Anterior cingulate cortex (tissue), 58 donors: Measurements from ENCODE around the gene STAB2.
"Not testable (repeated sequence)": the region's sequence is repeated elsewhere in the genome, so short reads cannot be mapped to it uniquely, and the experiment has no call there.

ENCODE experiments used
- DNase-seq, 58 donors: peaks; one replicate each; lab custom pipeline; 2025; lab: John Stamatoyannopoulos, UW

STAB2 gene

DNA sequence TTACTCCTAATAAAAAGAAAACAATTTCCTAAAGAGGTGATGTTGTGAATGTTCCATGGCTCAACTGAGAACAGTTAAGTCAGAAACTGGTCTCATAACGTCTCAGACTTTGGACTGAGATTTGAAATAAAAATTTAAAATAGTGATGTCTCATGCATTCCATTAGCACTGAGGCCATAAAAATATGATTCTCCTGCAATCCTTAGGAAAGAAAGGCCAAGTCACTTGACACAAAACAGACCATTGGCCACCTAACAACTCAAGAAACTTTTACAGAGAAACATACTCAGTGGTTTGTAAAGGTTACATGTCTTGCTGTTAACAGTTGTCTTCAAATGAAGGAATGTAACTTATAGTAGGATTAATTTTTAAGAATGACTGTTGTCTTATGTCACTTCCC, 58.1 kb downstream of the STAB2 start:
- DNase-seq: no peak

DNA sequence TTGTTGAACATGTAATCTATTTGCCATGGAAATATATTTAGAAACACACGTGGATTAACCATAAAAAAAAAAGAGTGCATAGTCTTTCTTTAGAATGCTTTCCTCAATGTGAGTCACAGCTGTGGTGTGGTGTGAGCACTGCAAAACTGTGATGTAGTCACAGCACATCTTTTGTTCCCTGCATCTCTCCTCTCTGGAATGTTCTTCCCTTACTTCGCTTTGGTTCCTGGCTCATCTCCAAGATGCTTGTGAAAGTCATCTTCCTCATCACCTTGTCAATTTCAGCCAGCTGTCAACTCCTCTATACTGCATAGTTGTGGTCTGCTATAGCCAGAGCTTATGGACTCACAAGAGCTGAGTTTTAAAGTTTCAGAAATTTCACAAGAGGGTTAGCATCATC, 60.2 kb downstream of the STAB2 start:
- DNase-seq: peak in 1 of 58 donors; percentile 4

- no peak for DNase-seq
These were observed 65.7 kb downstream of the STAB2 start for GRCh38 chr12:103652808-103653207.

DNA sequence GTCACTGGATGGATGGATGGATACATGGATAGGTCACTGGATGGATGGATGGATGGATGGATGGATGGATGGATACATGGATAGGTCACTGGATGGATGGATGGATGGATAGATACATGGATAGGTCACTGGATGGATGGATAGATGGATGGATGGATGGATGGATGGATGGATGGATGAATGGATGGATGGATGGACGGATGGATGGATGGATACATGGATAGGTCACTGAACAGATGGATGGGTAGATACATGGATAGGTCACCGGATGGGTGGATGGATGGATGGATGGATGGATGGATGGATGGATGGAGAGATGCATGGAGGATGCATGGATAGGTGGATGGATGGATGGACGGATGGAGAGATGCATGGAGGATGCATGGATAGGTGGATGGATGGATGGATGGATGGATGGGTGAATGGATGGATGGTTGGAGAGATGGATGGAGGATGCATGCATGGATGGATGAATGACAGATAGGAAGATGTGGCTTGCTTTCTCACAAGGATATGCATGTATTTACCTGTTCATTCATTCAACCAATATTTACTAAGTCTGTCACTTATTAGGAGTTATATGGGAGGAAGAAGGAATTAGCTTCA, 66.6 kb downstream of the STAB2 start:
- DNase-seq: not testable (repeated sequence)

GRCh38 chr12:103654816-103655215, 67.7 kb downstream of the STAB2 start:
- DNase-seq: no peak

DNA sequence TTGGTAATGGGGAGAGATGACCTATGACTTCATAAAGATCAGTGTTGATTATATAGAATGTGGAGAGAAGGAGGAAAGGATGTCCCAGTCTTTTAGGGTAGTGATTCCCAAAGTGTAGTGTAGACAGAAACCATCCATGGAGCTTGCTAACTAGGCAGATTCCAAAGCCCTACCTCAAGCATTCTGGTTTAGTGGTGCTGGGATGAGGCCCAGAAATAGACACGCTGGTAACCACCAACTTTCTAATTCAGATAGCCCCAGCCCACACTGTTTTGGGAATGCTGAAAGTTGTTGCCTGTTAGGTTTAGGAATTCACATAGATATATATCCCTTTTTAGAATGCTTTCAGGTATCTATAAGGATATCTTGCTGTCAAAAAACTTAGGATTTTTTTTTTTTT, 69.2 kb downstream of the STAB2 start:
- DNase-seq: no peak

- DNase-seq: no peak
These were observed 70.3 kb downstream of the STAB2 start for GRCh38 chr12:103657331-103657730.

GRCh38 chr12:103664626-103665025, 77.6 kb downstream of the STAB2 start:
- DNase-seq: no peak

- no peak for DNase-seq
These were observed 78.9 kb downstream of the STAB2 start for GRCh38 chr12:103665971-103666370.

- DNase-seq: no peak
These were observed 80.1 kb downstream of the STAB2 start for GRCh38 chr12:103667125-103667524.

GRCh38 chr12:103668520-103668919, 81.4 kb downstream of the STAB2 start:
- DNase-seq: no peak

DNA sequence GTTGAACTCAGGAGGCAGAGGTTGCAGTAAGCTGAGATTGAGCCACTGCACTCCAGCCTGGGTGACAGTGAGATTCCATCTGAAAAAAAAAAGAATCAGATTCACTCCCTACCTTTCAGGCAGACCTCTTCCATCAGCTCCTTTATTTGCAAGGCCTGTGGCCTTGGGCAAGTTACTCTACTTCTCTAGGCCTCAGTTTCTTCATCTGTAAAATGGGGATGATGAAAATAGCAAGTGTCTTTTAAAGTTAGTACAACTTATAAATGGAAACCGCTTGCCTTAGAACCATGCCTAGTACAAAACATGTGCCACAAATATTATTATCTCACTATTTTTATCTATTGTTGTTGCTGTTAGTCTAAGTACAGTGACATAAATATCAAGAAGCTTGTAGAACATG, 84.3 kb downstream of the STAB2 start:
- no peak for DNase-seq

DNA sequence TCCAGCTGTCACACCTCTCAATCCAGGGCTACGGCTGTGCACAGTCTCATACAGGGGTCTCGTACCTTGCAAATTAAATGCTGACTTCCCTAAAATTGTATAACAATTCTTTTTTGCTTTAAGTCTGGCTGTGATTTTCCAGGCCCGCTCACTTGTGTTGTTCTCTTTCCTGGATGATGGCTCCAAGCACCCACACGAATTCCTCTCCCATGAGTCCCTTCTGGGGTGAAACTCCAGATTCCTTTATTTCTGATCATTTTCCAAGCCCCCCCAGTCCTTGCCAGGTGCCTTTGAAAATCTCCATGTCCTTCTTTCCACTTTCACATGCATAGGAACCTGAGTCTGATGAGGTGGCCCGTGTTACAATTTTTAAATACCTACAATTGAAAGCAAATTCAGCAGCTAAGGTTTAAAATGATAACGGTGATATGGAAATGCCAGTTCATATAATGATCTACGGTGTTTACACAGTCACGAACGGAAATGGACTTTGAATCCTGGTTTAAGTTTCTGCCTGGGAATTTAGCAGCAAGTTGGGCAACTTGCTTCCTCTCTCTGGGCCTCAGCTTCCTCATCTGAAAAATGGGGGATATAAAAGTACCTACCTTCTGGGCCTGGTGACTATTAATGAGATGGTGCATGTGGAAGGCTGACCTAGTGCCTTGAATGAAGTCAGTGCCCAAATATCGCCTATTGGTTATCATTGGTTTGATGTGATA, 85.5 kb downstream of the STAB2 start:
- DNase-seq: no peak

GRCh38 chr12:103673487-103673886, 86.4 kb downstream of the STAB2 start:
- no peak for DNase-seq

- no peak for DNase-seq
These were observed 86.9 kb downstream of the STAB2 start for GRCh38 chr12:103673891-103674375.

- DNase-seq: no peak
These were observed 89.8 kb downstream of the STAB2 start for GRCh38 chr12:103676893-103677292.

- no peak for DNase-seq
These were observed 90.3 kb downstream of the STAB2 start for GRCh38 chr12:103677341-103677740.

GRCh38 chr12:103677905-103678304, 90.8 kb downstream of the STAB2 start:
- DNase-seq: no peak

GRCh38 chr12:103679421-103680170, 92.5 kb downstream of the STAB2 start:
- no peak for DNase-seq

DNA sequence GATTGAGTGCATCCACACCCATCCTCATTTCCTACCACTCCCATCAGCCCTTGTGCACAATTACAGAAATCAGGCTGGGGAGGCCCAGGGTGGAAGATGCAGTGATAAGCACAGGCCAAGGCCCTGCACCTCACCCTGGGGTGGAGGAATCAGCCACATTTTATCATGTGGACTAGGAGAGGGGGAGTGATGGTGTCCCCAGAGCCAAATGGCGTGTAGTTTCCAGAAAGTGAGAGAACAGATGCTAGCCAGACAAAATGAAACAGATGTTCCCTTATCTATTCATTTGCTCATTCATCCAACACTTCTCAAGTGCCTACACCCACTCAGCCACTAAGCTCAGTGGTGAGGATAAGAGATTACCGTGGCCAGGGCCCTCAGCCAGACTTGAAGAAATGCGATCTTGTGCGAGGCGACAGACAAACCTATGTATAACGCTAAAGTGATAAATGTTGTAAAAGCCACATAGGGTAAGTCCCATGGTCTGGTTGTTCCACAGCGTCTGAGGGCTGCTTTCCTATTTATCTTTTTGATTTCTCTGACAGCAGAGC, 93.6 kb downstream of the STAB2 start:
- peak in 37 of 58 donors; percentile 2 to 59 (median 21) for DNase-seq

DNA sequence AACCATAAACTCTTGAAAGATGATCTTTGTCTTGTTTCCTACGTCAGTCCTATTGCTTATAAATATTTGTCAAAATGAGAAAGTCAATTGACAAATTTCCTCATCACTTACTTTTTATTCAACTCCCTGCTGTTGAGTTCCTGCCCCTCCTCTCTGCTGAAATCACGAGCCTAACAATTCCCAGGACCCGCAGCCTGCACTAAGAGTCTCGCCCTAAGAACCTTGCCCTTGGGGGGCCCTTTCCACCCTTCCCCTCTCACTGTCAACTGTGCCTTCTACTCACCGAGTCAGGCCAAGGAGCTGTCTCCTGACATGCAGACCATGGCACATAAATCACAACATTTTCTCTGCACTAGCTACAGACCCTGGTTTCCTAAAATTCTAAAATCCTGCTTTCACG, 99.0 kb downstream of the STAB2 start:
- no peak for DNase-seq
